Measurements from ENCODE around the gene CHST7. TPM values are rescaled to one million over a fixed set of nuclear protein-coding genes. Genes with fewer than 3 reads are reported as not detected.

CHST7 gene
- total RNA-seq, 1 experiment from 2014 or later = 6.1 TPM

DNA sequence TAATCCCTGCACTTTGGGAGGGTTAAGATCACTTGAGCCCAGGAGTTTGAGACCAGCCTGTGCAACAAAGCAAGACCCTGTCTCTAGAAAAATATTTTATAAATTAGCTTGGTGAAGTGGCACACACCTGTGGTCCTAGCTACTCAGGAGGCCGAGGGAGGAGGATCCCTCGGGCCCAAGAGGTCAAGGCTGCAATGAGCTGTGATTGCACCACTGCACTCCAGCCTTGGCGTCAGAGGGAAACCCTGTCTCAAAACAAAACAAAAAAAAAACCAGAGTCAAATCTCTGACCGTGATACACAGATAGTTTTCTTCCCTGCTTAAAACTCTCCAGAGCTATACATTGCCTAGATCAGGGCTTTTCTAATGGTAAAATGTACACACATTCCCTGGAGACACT lies 53.5 kb downstream of the CHST7 start:
- no peaks in the 10 kb centered on the region for H3K9me3 ChIP-seq (ENCODE audit: control insufficient read depth, insufficient read depth, low read depth, low read length)
- in situ Hi-C loops (cut with HindIII; ENCODE audit: low pct_unique_long_range_greater_than_20kb, low sequenced_read_pairs) (no loop called here), intact Hi-C loops (cut with micrococcal nuclease; ENCODE audit: unreplicated experiment) (no loop called here)
- TF ChIP-seq, protein P1, sequence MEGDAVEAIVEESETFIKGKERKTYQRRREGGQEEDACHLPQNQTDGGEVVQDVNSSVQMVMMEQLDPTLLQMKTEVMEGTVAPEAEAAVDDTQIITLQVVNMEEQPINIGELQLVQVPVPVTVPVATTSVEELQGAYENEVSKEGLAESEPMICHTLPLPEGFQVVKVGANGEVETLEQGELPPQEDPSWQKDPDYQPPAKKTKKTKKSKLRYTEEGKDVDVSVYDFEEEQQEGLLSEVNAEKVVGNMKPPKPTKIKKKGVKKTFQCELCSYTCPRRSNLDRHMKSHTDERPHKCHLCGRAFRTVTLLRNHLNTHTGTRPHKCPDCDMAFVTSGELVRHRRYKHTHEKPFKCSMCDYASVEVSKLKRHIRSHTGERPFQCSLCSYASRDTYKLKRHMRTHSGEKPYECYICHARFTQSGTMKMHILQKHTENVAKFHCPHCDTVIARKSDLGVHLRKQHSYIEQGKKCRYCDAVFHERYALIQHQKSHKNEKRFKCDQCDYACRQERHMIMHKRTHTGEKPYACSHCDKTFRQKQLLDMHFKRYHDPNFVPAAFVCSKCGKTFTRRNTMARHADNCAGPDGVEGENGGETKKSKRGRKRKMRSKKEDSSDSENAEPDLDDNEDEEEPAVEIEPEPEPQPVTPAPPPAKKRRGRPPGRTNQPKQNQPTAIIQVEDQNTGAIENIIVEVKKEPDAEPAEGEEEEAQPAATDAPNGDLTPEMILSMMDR (IDR thresholded peaks at IDR 0.05) = no peak
- no peak for TF ChIP-seq SIN3A (IDR thresholded peaks at IDR 0.05; ENCODE audit: borderline replicate concordance, insufficient read depth, low read depth, low read length)
- no peak for TF ChIP-seq POLR2AphosphoS5 (IDR thresholded peaks at IDR 0.05; ENCODE audit: low read depth, low read length)
- TF ChIP-seq, protein P2, sequence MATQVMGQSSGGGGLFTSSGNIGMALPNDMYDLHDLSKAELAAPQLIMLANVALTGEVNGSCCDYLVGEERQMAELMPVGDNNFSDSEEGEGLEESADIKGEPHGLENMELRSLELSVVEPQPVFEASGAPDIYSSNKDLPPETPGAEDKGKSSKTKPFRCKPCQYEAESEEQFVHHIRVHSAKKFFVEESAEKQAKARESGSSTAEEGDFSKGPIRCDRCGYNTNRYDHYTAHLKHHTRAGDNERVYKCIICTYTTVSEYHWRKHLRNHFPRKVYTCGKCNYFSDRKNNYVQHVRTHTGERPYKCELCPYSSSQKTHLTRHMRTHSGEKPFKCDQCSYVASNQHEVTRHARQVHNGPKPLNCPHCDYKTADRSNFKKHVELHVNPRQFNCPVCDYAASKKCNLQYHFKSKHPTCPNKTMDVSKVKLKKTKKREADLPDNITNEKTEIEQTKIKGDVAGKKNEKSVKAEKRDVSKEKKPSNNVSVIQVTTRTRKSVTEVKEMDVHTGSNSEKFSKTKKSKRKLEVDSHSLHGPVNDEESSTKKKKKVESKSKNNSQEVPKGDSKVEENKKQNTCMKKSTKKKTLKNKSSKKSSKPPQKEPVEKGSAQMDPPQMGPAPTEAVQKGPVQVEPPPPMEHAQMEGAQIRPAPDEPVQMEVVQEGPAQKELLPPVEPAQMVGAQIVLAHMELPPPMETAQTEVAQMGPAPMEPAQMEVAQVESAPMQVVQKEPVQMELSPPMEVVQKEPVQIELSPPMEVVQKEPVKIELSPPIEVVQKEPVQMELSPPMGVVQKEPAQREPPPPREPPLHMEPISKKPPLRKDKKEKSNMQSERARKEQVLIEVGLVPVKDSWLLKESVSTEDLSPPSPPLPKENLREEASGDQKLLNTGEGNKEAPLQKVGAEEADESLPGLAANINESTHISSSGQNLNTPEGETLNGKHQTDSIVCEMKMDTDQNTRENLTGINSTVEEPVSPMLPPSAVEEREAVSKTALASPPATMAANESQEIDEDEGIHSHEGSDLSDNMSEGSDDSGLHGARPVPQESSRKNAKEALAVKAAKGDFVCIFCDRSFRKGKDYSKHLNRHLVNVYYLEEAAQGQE (IDR thresholded peaks at IDR 0.05; ENCODE audit: insufficient read depth in 1 of 2, low read depth in 2 of 2, low read length in 1 of 2) = no peak
- no peak for TF ChIP-seq TCF7L2 (IDR thresholded peaks at IDR 0.05; ENCODE audit: low read depth, low read length)
- H3K27ac ChIP-seq (ENCODE audit: low read length) = no peak overlapping the region
- no peaks in the 10 kb centered on the region for H3K27me3 ChIP-seq (ENCODE audit: control insufficient read depth, insufficient read depth, low read length)
- DNase-seq (ENCODE audit: low read depth, low spot score) = no peak
- no peak for ATAC-seq
- no peaks in the 10 kb centered on the region for H3K36me3 ChIP-seq (ENCODE audit: control insufficient read depth, insufficient read depth, low read length)
- H3K4me3 ChIP-seq (ENCODE audit: low read depth in 2 of 2, low read length in 2 of 2) = no peak overlapping the region
- CTCF ChIA-PET = interaction anchor here (0.7 kb wide), 1 partner anchor 169 kb away, joined by 3 read pairs; no protein-coding TSS in a partner anchor
- POLR2A ChIA-PET = no interaction called here
- BruUV-seq (replicated peaks) = no TSS peak
- no peaks in the 10 kb centered on the region; the same call in 1 of the 2 replicates for H3K4me1 ChIP-seq (ENCODE audit: control insufficient read depth, insufficient read depth, low read length)

DNA sequence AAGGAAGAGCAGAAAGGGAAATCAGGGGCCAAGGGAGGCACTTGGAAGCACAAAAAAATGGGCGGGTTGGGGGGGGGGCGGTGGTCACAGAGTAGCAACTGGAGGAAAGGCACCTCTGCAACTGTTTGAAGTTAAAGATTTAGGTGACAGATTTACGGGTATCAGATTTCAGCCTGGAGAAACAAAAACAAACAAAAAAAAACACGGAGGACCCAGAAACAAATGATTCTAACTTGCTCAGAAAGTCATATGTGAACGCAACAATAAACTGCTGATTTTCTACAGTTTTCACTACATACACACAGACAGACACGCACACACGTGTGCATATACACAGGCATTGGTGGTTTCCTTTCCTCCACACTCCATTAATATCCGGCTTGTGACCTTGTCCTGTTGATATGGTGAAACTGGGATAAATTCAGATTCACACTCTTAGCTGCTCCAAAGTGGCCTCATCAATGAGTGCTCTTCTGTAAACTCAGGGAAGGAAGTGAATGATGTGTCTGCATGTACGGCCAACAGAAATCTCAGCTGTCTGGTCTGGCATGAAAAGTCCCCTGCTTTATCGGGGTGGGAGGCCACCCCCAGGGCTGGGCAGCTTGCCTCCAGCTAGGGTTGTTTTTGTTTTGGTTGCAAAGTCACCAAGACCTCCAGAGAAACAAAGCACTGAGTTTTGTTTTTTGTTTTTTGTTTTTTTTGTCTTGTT lies 54.3 kb downstream of the CHST7 start:
- ATAC-seq (no peak), DNase-seq (ENCODE audit: low read depth, low spot score) (no peak)
- intact Hi-C loops (cut with micrococcal nuclease; ENCODE audit: unreplicated experiment) (no loop called here), in situ Hi-C loops (cut with HindIII; ENCODE audit: low pct_unique_long_range_greater_than_20kb, low sequenced_read_pairs) (no loop called here)
- no peaks in the 10 kb centered on the region for H3K9me3 ChIP-seq (ENCODE audit: control insufficient read depth, insufficient read depth, low read depth, low read length)
- CTCF ChIA-PET = no interaction called here
- no peak overlapping the region for H3K4me3 ChIP-seq (ENCODE audit: low read depth in 2 of 2, low read length in 2 of 2)
- POLR2A ChIA-PET = no interaction called here
- no peaks in the 10 kb centered on the region for H3K27me3 ChIP-seq (ENCODE audit: control insufficient read depth, insufficient read depth, low read length)
- no peaks in the 10 kb centered on the region for H3K36me3 ChIP-seq (ENCODE audit: control insufficient read depth, insufficient read depth, low read length)
- BruUV-seq (replicated peaks) = no TSS peak
- H3K27ac ChIP-seq (ENCODE audit: low read length) = no peak overlapping the region
- no peaks in the 10 kb centered on the region; the same call in 1 of the 2 replicates for H3K4me1 ChIP-seq (ENCODE audit: control insufficient read depth, insufficient read depth, low read length)
- no peak for TF ChIP-seq POLR2AphosphoS5 (IDR thresholded peaks at IDR 0.05; ENCODE audit: low read depth, low read length)
- TF ChIP-seq TCF7L2 (IDR thresholded peaks at IDR 0.05; ENCODE audit: low read depth, low read length) = no peak
- TF ChIP-seq SIN3A (IDR thresholded peaks at IDR 0.05; ENCODE audit: borderline replicate concordance, insufficient read depth, low read depth, low read length) = no peak
- TF ChIP-seq, protein P2 (IDR thresholded peaks at IDR 0.05; ENCODE audit: insufficient read depth in 1 of 2, low read depth in 2 of 2, low read length in 1 of 2) = no peak
- TF ChIP-seq, protein P1 (IDR thresholded peaks at IDR 0.05) = no peak
